ENCODE data around the gene RIMKLA.

- no peak for TF ChIP-seq CTCF (IDR thresholded peaks at IDR 0.05)
- TF ChIP-seq POLR2A (IDR thresholded peaks at IDR 0.05): no peak
These were observed 49.9 kb downstream of the RIMKLA start for GRCh38 chr1:42430286-42431135.
